Endothelial cell of umbilical vein (primary cell): ENCODE measurements around the gene VWA1.

ENCODE experiments used
- CTCF ChIP-seq, 2 donors: IDR thresholded peaks; 1 replicate in 1 of 2; 2 replicates in 1 of 2; pipeline ENCODE4 v1.5.1; 2011; ENCODE audit warnings: low read length in 2 of 2, mild to moderate bottlenecking in 2 of 2, moderate library complexity in 2 of 2, control low read depth in 1 of 2, inconsistent platforms in 1 of 2, low read depth in 1 of 2; ENCODE audit not compliant: insufficient read depth in 1 of 2; ENCODE audit errors: extremely low read depth in 1 of 2
- EZH2 ChIP-seq: IDR thresholded peaks from 2 replicates; pipeline ENCODE4 v1.6.1; 2012; ENCODE audit warnings: borderline replicate concordance, low read depth, mild to moderate bottlenecking, moderate library complexity, low read length, inconsistent platforms; ENCODE audit not compliant: severe bottlenecking
- FOS ChIP-seq: IDR thresholded peaks from 2 replicates; pipeline ENCODE4 v1.6.1; 2011; ENCODE audit warnings: mild to moderate bottlenecking, low read length, moderate library complexity, borderline replicate concordance; ENCODE audit not compliant: insufficient read depth
- GATA2 ChIP-seq: IDR thresholded peaks from 2 replicates; pipeline ENCODE4 v1.7.0; 2011; ENCODE audit warnings: low read depth, mild to moderate bottlenecking, moderate library complexity, mixed read lengths, low read length; ENCODE audit not compliant: insufficient read length, insufficient read depth
- JUN ChIP-seq: IDR thresholded peaks from 2 replicates; pipeline ENCODE4 v1.6.1; 2011; ENCODE audit warnings: borderline replicate concordance, low read depth; ENCODE audit not compliant: insufficient read length, insufficient read depth
- MYC ChIP-seq: IDR thresholded peaks from one replicate; pipeline ENCODE4 v1.6.1; 2011; ENCODE audit warnings: mild to moderate bottlenecking, low read depth, low read length
- POLR2A ChIP-seq: IDR thresholded peaks from 2 replicates; pipeline ENCODE4 v1.6.1; 2012; ENCODE audit warnings: low read depth, mild to moderate bottlenecking, control low read depth, low read length
- POLR2AphosphoS5 ChIP-seq: IDR thresholded peaks from 2 replicates; pipeline ENCODE4 v1.6.1; 2012; ENCODE audit warnings: low read depth, mild to moderate bottlenecking, control low read depth, low read length, moderate library complexity; ENCODE audit not compliant: insufficient read depth
- TF ChIP-seq, protein P1 (sequence below): IDR thresholded peaks from 2 replicates; pipeline ENCODE4 v1.6.1; 2011; ENCODE audit not compliant: insufficient read depth, insufficient read length

- TF ChIP-seq CTCF (IDR thresholded peaks at IDR 0.05; ENCODE audit: extremely low read depth in 1 of 2, insufficient read depth in 1 of 2, low read depth in 1 of 2, low read length in 2 of 2) (no peak), EZH2 (no peak), MYC (peak; percentile 63), POLR2AphosphoS5 (peak; percentile 72), POLR2A (peak; percentile 71), JUN (no peak), GATA2 (no peak), FOS (no peak)
- TF ChIP-seq, protein P1, sequence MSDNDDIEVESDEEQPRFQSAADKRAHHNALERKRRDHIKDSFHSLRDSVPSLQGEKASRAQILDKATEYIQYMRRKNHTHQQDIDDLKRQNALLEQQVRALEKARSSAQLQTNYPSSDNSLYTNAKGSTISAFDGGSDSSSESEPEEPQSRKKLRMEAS = peak; percentile 42
Observed at GRCh38 chr1:1471389-1472052, 36.0 kb downstream of the VWA1 start, which contains the start of gene ATAD3B.
